HCT116 (cell line): ENCODE data around the gene CES4A. TPM values are rescaled to one million over a fixed set of nuclear protein-coding genes. Genes with fewer than 3 reads are reported as not detected.

Experiments
- ATAC-seq: fragments of 200-7000 bp; cut with Tn5 transposase; 2 replicates; pipeline ENCODE4 v1.9.1; 2020; ENCODE audit warnings: mild to moderate bottlenecking, moderate library complexity
- BruUV-seq: library from RNA; stranded (reverse); fragments of 400-500 nt; replicated peaks from 2 replicates; lab custom pipeline; 2021; lab: Mats Ljungman, UMichigan
- CTCF ChIA-PET: fragments of 300-600 bp; sonication (Branson Sonifier 250); formaldehyde crosslinking; loops from one replicate; lab custom pipeline; 2021; ENCODE audit warnings: antibody characterized with exemption; lab: Charles Lee
- POLR2A ChIA-PET: fragments of 300-600, 350-600 bp; sonication (Branson Sonifier 250); formaldehyde crosslinking; loops from one replicate; lab custom pipeline; 2021; ENCODE audit warnings: antibody characterized with exemption; lab: Charles Lee
- RAD21 ChIA-PET, 2 experiments: fragments of 300-600 bp; sonication (Branson Sonifier 250); formaldehyde crosslinking; loops; one replicate each; lab custom pipeline; 2023; ENCODE audit warnings: low total read pairs in 2 of 2; ENCODE audit not compliant: uncharacterized antibody in 2 of 2, unreplicated experiment in 2 of 2, low non-redundant PET in 1 of 2; lab: Charles Lee
- DNase-seq: peaks from one replicate; pipeline ENCODE4 v3.0.0-alpha.2; 2010; ENCODE audit warnings: low read depth, low spot score
- H2AFZ ChIP-seq: fragments of 200-600 bp; shearing (Covaris generic), sonication (generic); 2 replicates; pipeline ENCODE4 v1.6.1; 2017; ENCODE audit warnings: low read depth, mixed run types, mixed read lengths, antibody characterized with exemption, low read length; ENCODE audit not compliant: poor library complexity, severe bottlenecking
- H3K27ac ChIP-seq: 2 replicates; pipeline ENCODE4 v1.5.1; 2012; ENCODE audit warnings: low read depth, low read length
- H3K27me3 ChIP-seq: fragments of 200-600 bp; sonication (generic); 2 replicates; pipeline ENCODE4 v1.6.1; 2016; ENCODE audit warnings: mixed run types, low read length, mixed read lengths; ENCODE audit not compliant: insufficient read depth
- H3K36me3 ChIP-seq, 2 experiments: fragments of 200-500 bp in 1 of 2; fragments of 200-600 bp in 1 of 2; sonication (Bioruptor generic) in 1 of 2; sonication (generic) in 1 of 2; 2 replicates each; pipeline versions ENCODE4 v1.5.1 to v1.6.1; 2014 to 2016; ENCODE audit warnings: low read length in 2 of 2, inconsistent platforms in 1 of 2, mixed read lengths in 1 of 2, mixed run types in 1 of 2; ENCODE audit not compliant: insufficient read depth in 2 of 2, control insufficient read depth in 1 of 2
- H3K4me1 ChIP-seq, 2 experiments: fragments of 200-600 bp in 1 of 2; sonication (generic) in 1 of 2; 2 replicates each; pipeline versions ENCODE4 v1.5.1 to v1.6.1; 2012 to 2017; ENCODE audit warnings: low read length in 2 of 2, inconsistent platforms in 1 of 2, mild to moderate bottlenecking in 1 of 2, mixed read lengths in 1 of 2, mixed run types in 1 of 2, moderate library complexity in 1 of 2; ENCODE audit not compliant: insufficient read depth in 2 of 2, control insufficient read depth in 1 of 2
- H3K4me2 ChIP-seq: fragments of 200-600 bp; sonication (generic); 2 replicates; pipeline ENCODE4 v1.6.1; 2017; ENCODE audit warnings: mixed run types, low read length, mixed read lengths
- H3K4me3 ChIP-seq, 2 experiments: fragments of 200-600 bp in 1 of 2; sonication (generic) in 1 of 2; replicated peaks in 1 of 2; 2 replicates each; pipeline ENCODE4 v1.5.1; 2011 to 2016; ENCODE audit warnings: low read length in 2 of 2, control low read depth in 1 of 2, low read depth in 1 of 2, mild to moderate bottlenecking in 1 of 2, mixed read lengths in 1 of 2, mixed run types in 1 of 2
- H3K79me2 ChIP-seq: fragments of 200-600 bp; sonication (generic); 2 replicates; pipeline ENCODE4 v1.6.1; 2017; ENCODE audit warnings: mild to moderate bottlenecking, mixed run types, low read length, moderate library complexity, mixed read lengths; ENCODE audit not compliant: insufficient read depth
- H3K9ac ChIP-seq: fragments of 200-600 bp; sonication (generic); 2 replicates; pipeline ENCODE4 v1.6.1; 2016; ENCODE audit warnings: low read length, mixed read lengths
- H3K9me2 ChIP-seq: fragments of 200-600 bp; sonication (generic), shearing (Covaris generic); 2 replicates; pipeline ENCODE4 v1.6.1; 2017; ENCODE audit warnings: mixed run types, mild to moderate bottlenecking, moderate library complexity; ENCODE audit not compliant: insufficient read depth
- H3K9me3 ChIP-seq, 2 experiments: fragments of 200-500 bp in 1 of 2; fragments of 200-600 bp in 1 of 2; sonication (Bioruptor generic) in 1 of 2; sonication (generic) in 1 of 2; 2 replicates each; pipeline ENCODE4 v1.6.1; 2014 to 2017; ENCODE audit warnings: low read length in 2 of 2, mixed read lengths in 2 of 2, inconsistent platforms in 1 of 2, low read depth in 1 of 2, mild to moderate bottlenecking in 1 of 2, mixed run types in 1 of 2, moderate library complexity in 1 of 2; ENCODE audit not compliant: control insufficient read depth in 1 of 2, insufficient read depth in 1 of 2
- H4K20me1 ChIP-seq: fragments of 200-600 bp; sonication (generic), shearing (Covaris generic); 2 replicates; pipeline ENCODE4 v1.6.1; 2017; ENCODE audit warnings: mixed run types, mild to moderate bottlenecking, moderate library complexity; ENCODE audit not compliant: insufficient read depth
- ATF3 ChIP-seq: IDR thresholded peaks from 2 replicates; pipeline ENCODE4 v1.6.1; 2012
- CBX3 ChIP-seq: IDR thresholded peaks from 2 replicates; pipeline ENCODE4 v1.6.1; 2012; ENCODE audit warnings: low read depth
- CEBPB ChIP-seq: IDR thresholded peaks from 2 replicates; pipeline ENCODE4 v1.6.1; 2012; ENCODE audit warnings: low read depth
- ELF1 ChIP-seq: IDR thresholded peaks from 2 replicates; pipeline ENCODE4 v1.6.1; 2012; ENCODE audit warnings: low read depth, borderline replicate concordance
- EZH2 ChIP-seq: fragments of 200-600 bp; sonication (generic); IDR thresholded peaks from 2 replicates; pipeline ENCODE4 v1.6.1; 2017; ENCODE audit warnings: antibody characterized with exemption, mixed run types
- FOSL1 ChIP-seq: IDR thresholded peaks from 2 replicates; pipeline ENCODE4 v1.6.1; 2012; ENCODE audit warnings: low read depth
- JUND ChIP-seq: IDR thresholded peaks from 2 replicates; pipeline ENCODE4 v1.6.1; 2012
- POLR2A ChIP-seq: IDR thresholded peaks from 2 replicates; pipeline ENCODE4 v1.7.0; 2011; ENCODE audit warnings: borderline replicate concordance; ENCODE audit not compliant: insufficient read depth, insufficient read length; ENCODE audit errors: extremely low read depth
- POLR2AphosphoS5 ChIP-seq: IDR thresholded peaks from 2 replicates; pipeline ENCODE4 v1.6.1; 2011; ENCODE audit warnings: mild to moderate bottlenecking, low read depth, low read length, moderate library complexity
- RAD21 ChIP-seq: IDR thresholded peaks from 2 replicates; pipeline ENCODE4 v1.6.1; 2012; ENCODE audit warnings: low read depth, mild to moderate bottlenecking
- SIN3A ChIP-seq: IDR thresholded peaks from 2 replicates; pipeline ENCODE4 v1.6.1; 2012; ENCODE audit warnings: low read depth
- SP1 ChIP-seq: IDR thresholded peaks from 2 replicates; pipeline ENCODE4 v1.6.1; 2012; ENCODE audit warnings: low read depth
- SRF ChIP-seq: IDR thresholded peaks from 2 replicates; pipeline ENCODE4 v1.6.1; 2012; ENCODE audit warnings: low read depth
- TCF7L2 ChIP-seq: IDR thresholded peaks from 2 replicates; pipeline ENCODE4 v1.7.0; 2011; ENCODE audit warnings: borderline replicate concordance, inconsistent platforms; ENCODE audit not compliant: insufficient read depth, insufficient read length; ENCODE audit errors: extremely low read depth
- ZFX ChIP-seq: fragments of 450-650 bp; IDR thresholded peaks from 2 replicates; pipeline ENCODE4 v1.6.1; 2017
- ZNF274 ChIP-seq: fragments of 200-500 bp; sonication (Bioruptor generic); IDR thresholded peaks from 2 replicates; pipeline ENCODE4 v1.6.1; 2014; ENCODE audit warnings: mild to moderate bottlenecking, low read depth, low read length, inconsistent platforms
- intact Hi-C: fragments of 100-400 bp; cut with micrococcal nuclease; formaldehyde crosslinking; loops from 2 replicates; pipeline ENCODE4 v1.10.0; 2022
- total RNA-seq: library from RNA; stranded (reverse); gene quantifications from one replicate; pipeline ENCODE4 v1.2.1, GENCODE V29; 2021; ENCODE audit not compliant: unreplicated experiment
- TF ChIP-seq, protein P1 (sequence below), 3 experiments: fragments of 200-600 bp in 1 of 3; sonication (generic) in 1 of 3; IDR thresholded peaks in 2 of 3; conservative IDR thresholded peaks in 1 of 3; 2 replicates each; pipeline ENCODE4 v1.5.1; 2012 to 2017; ENCODE audit warnings: low read depth in 2 of 3, low read length in 2 of 3, antibody characterized with exemption in 1 of 3, borderline replicate concordance in 1 of 3, control low read depth in 1 of 3, mild to moderate bottlenecking in 1 of 3, mixed read lengths in 1 of 3, mixed run types in 1 of 3, moderate library complexity in 1 of 3; ENCODE audit not compliant: insufficient read depth in 1 of 3
- TF ChIP-seq, protein P2 (sequence below): IDR thresholded peaks from 2 replicates; pipeline ENCODE4 v1.6.1; 2012; ENCODE audit warnings: low read depth
- TF ChIP-seq, protein P3 (sequence below): IDR thresholded peaks from 2 replicates; pipeline ENCODE4 v1.6.1; 2012
- TF ChIP-seq, protein P4 (sequence below): IDR thresholded peaks from 2 replicates; pipeline ENCODE4 v1.6.1; 2011; ENCODE audit warnings: mild to moderate bottlenecking, low read length, moderate library complexity; ENCODE audit not compliant: insufficient replicate concordance; ENCODE audit errors: extremely low read depth

Gene CES4A
- total RNA-seq, 1 experiment from 2014 or later, result not detected

DNA sequence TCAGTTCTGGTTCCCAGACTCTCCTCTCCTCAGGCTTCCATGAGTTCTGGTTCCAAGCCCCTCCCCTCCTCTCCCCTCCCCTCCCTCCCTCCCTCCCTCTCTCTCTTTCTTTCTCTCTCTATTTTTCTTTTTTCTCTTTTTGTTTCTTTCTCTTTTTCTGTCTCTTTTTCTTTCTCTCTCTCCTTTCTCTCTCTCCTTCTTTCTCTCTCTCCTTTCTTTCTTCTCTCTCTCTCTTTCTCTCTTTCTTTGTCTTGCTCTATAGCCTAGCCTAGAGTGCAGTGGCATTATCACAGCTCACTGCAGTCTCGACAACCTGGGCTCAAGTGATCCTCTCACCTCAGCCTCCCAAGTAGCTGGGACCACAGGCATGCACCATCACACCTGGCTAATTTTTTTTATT, 28.1 kb upstream of the CES4A start:
- Histone ChIP-seq H3K9me2 (no peaks in the 10 kb centered on the region), H3K79me2 (no peaks in the 10 kb centered on the region), H3K9ac (no peak overlapping the region), H4K20me1 (no peaks in the 10 kb centered on the region), H3K27me3 (no peaks in the 10 kb centered on the region), H3K36me3 (no peaks in the 10 kb centered on the region), H3K4me1 (peaks cover 6 to 17% of the 10 kb centered on the region in 2 experiments), H2AFZ (no peak overlapping the region), H3K4me3 (no peak overlapping the region), H3K9me3 (no peaks in the 10 kb centered on the region), H3K27ac (no peak overlapping the region), H3K4me2 (no peak overlapping the region)
- intact Hi-C loops, result no loop called here
- TF ChIP-seq RAD21 (no peak), SIN3A (no peak), ZFX (no peak), FOSL1 (no peak), CEBPB (no peak), TCF7L2 (no peak), ELF1 (no peak), JUND (no peak), POLR2AphosphoS5 (no peak), CBX3 (no peak), POLR2A (no peak), SP1 (no peak), EZH2 (no peak), SRF (no peak), ZNF274 (no peak), ATF3 (no peak)
- TF ChIP-seq, protein P1, sequence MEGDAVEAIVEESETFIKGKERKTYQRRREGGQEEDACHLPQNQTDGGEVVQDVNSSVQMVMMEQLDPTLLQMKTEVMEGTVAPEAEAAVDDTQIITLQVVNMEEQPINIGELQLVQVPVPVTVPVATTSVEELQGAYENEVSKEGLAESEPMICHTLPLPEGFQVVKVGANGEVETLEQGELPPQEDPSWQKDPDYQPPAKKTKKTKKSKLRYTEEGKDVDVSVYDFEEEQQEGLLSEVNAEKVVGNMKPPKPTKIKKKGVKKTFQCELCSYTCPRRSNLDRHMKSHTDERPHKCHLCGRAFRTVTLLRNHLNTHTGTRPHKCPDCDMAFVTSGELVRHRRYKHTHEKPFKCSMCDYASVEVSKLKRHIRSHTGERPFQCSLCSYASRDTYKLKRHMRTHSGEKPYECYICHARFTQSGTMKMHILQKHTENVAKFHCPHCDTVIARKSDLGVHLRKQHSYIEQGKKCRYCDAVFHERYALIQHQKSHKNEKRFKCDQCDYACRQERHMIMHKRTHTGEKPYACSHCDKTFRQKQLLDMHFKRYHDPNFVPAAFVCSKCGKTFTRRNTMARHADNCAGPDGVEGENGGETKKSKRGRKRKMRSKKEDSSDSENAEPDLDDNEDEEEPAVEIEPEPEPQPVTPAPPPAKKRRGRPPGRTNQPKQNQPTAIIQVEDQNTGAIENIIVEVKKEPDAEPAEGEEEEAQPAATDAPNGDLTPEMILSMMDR (IDR thresholded peaks at IDR 0.05 in 2 of 3, conservative IDR thresholded peaks at IDR 0.05 in 1 of 3; ENCODE audit: borderline replicate concordance in 1 of 3, insufficient read depth in 1 of 3, low read depth in 2 of 3, low read length in 2 of 3), result no peak
- TF ChIP-seq, protein P2, sequence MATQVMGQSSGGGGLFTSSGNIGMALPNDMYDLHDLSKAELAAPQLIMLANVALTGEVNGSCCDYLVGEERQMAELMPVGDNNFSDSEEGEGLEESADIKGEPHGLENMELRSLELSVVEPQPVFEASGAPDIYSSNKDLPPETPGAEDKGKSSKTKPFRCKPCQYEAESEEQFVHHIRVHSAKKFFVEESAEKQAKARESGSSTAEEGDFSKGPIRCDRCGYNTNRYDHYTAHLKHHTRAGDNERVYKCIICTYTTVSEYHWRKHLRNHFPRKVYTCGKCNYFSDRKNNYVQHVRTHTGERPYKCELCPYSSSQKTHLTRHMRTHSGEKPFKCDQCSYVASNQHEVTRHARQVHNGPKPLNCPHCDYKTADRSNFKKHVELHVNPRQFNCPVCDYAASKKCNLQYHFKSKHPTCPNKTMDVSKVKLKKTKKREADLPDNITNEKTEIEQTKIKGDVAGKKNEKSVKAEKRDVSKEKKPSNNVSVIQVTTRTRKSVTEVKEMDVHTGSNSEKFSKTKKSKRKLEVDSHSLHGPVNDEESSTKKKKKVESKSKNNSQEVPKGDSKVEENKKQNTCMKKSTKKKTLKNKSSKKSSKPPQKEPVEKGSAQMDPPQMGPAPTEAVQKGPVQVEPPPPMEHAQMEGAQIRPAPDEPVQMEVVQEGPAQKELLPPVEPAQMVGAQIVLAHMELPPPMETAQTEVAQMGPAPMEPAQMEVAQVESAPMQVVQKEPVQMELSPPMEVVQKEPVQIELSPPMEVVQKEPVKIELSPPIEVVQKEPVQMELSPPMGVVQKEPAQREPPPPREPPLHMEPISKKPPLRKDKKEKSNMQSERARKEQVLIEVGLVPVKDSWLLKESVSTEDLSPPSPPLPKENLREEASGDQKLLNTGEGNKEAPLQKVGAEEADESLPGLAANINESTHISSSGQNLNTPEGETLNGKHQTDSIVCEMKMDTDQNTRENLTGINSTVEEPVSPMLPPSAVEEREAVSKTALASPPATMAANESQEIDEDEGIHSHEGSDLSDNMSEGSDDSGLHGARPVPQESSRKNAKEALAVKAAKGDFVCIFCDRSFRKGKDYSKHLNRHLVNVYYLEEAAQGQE, result no peak
- TF ChIP-seq, protein P3, sequence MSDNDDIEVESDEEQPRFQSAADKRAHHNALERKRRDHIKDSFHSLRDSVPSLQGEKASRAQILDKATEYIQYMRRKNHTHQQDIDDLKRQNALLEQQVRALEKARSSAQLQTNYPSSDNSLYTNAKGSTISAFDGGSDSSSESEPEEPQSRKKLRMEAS, result no peak
- TF ChIP-seq, protein P4, sequence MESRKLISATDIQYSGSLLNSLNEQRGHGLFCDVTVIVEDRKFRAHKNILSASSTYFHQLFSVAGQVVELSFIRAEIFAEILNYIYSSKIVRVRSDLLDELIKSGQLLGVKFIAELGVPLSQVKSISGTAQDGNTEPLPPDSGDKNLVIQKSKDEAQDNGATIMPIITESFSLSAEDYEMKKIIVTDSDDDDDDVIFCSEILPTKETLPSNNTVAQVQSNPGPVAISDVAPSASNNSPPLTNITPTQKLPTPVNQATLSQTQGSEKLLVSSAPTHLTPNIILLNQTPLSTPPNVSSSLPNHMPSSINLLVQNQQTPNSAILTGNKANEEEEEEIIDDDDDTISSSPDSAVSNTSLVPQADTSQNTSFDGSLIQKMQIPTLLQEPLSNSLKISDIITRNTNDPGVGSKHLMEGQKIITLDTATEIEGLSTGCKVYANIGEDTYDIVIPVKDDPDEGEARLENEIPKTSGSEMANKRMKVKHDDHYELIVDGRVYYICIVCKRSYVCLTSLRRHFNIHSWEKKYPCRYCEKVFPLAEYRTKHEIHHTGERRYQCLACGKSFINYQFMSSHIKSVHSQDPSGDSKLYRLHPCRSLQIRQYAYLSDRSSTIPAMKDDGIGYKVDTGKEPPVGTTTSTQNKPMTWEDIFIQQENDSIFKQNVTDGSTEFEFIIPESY, result no peak
- RAD21 ChIA-PET, result no interaction called here
- ATAC-seq (no peak), DNase-seq (no peak)
- no TSS peak for BruUV-seq
- CTCF ChIA-PET, result interaction anchor here (1.0 to 2.6 kb wide), 23 partner anchors 8 to 554 kb away, joined by 3 to 13 read pairs (median 4); partner anchors contain the start of genes FBXL8, NOL3, PDP2 and TRADD
- POLR2A ChIA-PET, result no interaction called here
